Measurements from ENCODE around the gene GLI2. TPM values are rescaled to one million over a fixed set of nuclear protein-coding genes. Genes with fewer than 3 reads are reported as not detected.

Gene GLI2
- total RNA-seq, 2 donors from 2014 or later, result 17.0 to 24.2 TPM

DNA sequence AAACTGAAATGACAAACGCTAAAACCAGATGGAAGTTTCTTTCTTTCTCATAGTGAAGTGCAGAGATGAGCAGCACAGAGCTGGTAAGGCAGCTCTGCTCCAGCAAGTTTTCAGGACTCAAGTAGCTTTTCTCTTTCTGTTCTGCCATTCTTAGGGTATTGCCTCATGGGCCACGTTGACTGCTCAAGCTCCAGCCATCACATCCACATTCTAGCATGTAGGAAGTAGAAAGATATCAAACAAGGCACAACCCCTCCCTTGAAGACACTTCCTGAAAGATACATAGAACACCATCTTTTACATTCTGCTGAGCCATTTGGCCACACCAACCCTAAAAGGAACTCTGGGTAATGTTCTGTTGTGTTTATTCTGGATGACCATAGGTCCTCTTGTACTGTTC is 48.5 kb upstream of the GLI2 start:
- Histone ChIP-seq H3K27me3 (ENCODE audit: control insufficient read depth, insufficient read depth, low read length, poor library complexity, severe bottlenecking) (peaks cover 6% of the 10 kb centered on the region), H3K4me1 (ENCODE audit: control insufficient read depth, insufficient read depth, low read length) (no peaks in the 10 kb centered on the region), H3K9ac (ENCODE audit: extremely low read depth, low read length, poor library complexity, severe bottlenecking) (no peak overlapping the region), H3K9me3 (ENCODE audit: control insufficient read depth, low read length) (no peaks in the 10 kb centered on the region), H3K4me3 (ENCODE audit: low read length) (no peak overlapping the region), H3K36me3 (ENCODE audit: control insufficient read depth, insufficient read depth, low read length) (no peaks in the 10 kb centered on the region), H3K27ac (ENCODE audit: low read depth, low read length) (no peak overlapping the region)
- DNase-seq, result no peak
- no peak for TF ChIP-seq CTCF (conservative IDR thresholded peaks at IDR 0.05)
- H3K27me3 Mint-ChIP-seq (ENCODE audit: insufficient read depth), result peaks cover 19% of the 10 kb centered on the region
- H3K27ac Mint-ChIP-seq, result no peak overlapping the region
- no peaks in the 10 kb centered on the region for H3K4me1 Mint-ChIP-seq
- WGBS, 2 experiments (ENCODE audit: insufficient coverage in 1 of 2, insufficient read length in 1 of 2), result 87 to 92% methylated on average over 1 to 2 of the region's 2 CpGs
- H3K36me3 Mint-ChIP-seq (ENCODE audit: low read depth), result no peaks in the 10 kb centered on the region
- H3K9me3 Mint-ChIP-seq, result no peaks in the 10 kb centered on the region
- no peak overlapping the region for H3K4me3 Mint-ChIP-seq

- no peak overlapping the region for H3K4me3 Mint-ChIP-seq
- no peaks in the 10 kb centered on the region for H3K4me1 ChIP-seq (ENCODE audit: control insufficient read depth, insufficient read depth, low read length)
- no peak for DNase-seq
- H3K36me3 Mint-ChIP-seq (ENCODE audit: low read depth), result no peaks in the 10 kb centered on the region
- no peak for TF ChIP-seq CTCF (conservative IDR thresholded peaks at IDR 0.05)
- H3K9me3 ChIP-seq (ENCODE audit: control insufficient read depth, low read length), result no peaks in the 10 kb centered on the region
- H3K27ac ChIP-seq (ENCODE audit: low read depth, low read length), result no peak overlapping the region
- peaks cover 1% of the 10 kb centered on the region for H3K4me1 Mint-ChIP-seq
- H3K9ac ChIP-seq (ENCODE audit: extremely low read depth, low read length, poor library complexity, severe bottlenecking), result no peak overlapping the region
- H3K36me3 ChIP-seq (ENCODE audit: control insufficient read depth, insufficient read depth, low read length), result no peaks in the 10 kb centered on the region
- peaks cover 19% of the 10 kb centered on the region for H3K27me3 ChIP-seq (ENCODE audit: control insufficient read depth, insufficient read depth, low read length, poor library complexity, severe bottlenecking)
- H3K27me3 Mint-ChIP-seq (ENCODE audit: insufficient read depth), result peaks cover 38% of the 10 kb centered on the region
- H3K4me3 ChIP-seq (ENCODE audit: low read length), result no peak overlapping the region
- no peak overlapping the region for H3K27ac Mint-ChIP-seq
- H3K9me3 Mint-ChIP-seq, result no peaks in the 10 kb centered on the region
- 82 to 87% methylated on average over 7 to 11 of the region's 11 CpGs for WGBS, 2 experiments (ENCODE audit: insufficient coverage in 1 of 2, insufficient read length in 1 of 2)
Measured at GRCh38 chr2:120690521-120690920, 45.1 kb upstream of the GLI2 start.

DNA sequence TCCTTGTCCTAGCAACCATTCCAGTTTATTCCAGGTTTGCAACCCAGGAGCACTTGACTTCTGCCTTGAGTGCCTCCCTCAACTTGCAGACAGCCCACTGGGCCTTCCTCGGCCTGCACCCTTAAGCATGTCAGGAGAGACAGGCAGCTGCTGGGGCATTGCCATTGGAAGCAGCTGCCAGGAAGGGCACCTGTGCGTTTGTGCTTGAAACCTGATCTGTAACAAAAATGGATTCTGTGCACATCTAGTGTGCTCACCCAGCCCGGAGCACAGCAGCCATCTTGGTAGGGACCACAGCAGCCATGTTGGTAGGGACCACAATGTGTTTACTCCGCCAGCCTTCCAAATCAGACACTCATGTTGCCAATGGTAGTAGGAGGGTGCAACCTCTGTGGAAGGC is 44.3 kb upstream of the GLI2 start:
- Mint-ChIP-seq H3K27me3 (ENCODE audit: insufficient read depth) (peaks cover 46% of the 10 kb centered on the region), H3K27ac (no peak overlapping the region), H3K4me1 (peaks cover 4% of the 10 kb centered on the region), H3K4me3 (no peak overlapping the region), H3K9me3 (no peaks in the 10 kb centered on the region), H3K36me3 (ENCODE audit: low read depth) (no peaks in the 10 kb centered on the region)
- H3K9me3 ChIP-seq (ENCODE audit: control insufficient read depth, low read length), result no peaks in the 10 kb centered on the region
- no peak overlapping the region for H3K27ac ChIP-seq (ENCODE audit: low read depth, low read length)
- WGBS, 2 experiments (ENCODE audit: insufficient coverage in 1 of 2, insufficient read length in 1 of 2), result 86 to 92% methylated on average over 3 to 4 of the region's 4 CpGs
- DNase-seq, result no peak
- H3K4me3 ChIP-seq (ENCODE audit: low read length), result no peak overlapping the region
- no peak for TF ChIP-seq CTCF (conservative IDR thresholded peaks at IDR 0.05)
- no peak overlapping the region for H3K9ac ChIP-seq (ENCODE audit: extremely low read depth, low read length, poor library complexity, severe bottlenecking)
- peaks cover 26% of the 10 kb centered on the region for H3K27me3 ChIP-seq (ENCODE audit: control insufficient read depth, insufficient read depth, low read length, poor library complexity, severe bottlenecking)
- no peaks in the 10 kb centered on the region for H3K4me1 ChIP-seq (ENCODE audit: control insufficient read depth, insufficient read depth, low read length)
- no peaks in the 10 kb centered on the region for H3K36me3 ChIP-seq (ENCODE audit: control insufficient read depth, insufficient read depth, low read length)
